Measurements from ENCODE around the gene ADPRHL1. TPM values are rescaled to one million over a fixed set of nuclear protein-coding genes. Genes with fewer than 3 reads are reported as not detected.

The ADPRHL1 gene
- total and polyA plus RNA-seq, 7 donors = 186 to 776 (median 294) TPM

- no peak overlapping the region for H3K27ac ChIP-seq
- TF ChIP-seq CTCF (IDR thresholded peaks at IDR 0.05) = no peak
- H3K36me3 ChIP-seq (ENCODE audit: insufficient read depth in 1 of 2, low read depth in 1 of 2) = peaks cover 8 to 73% of the 10 kb centered on the region in 2 donors
- DNase-seq = no peak
- no peak for ATAC-seq
- no peaks in the 10 kb centered on the region for H3K27me3 ChIP-seq (ENCODE audit: insufficient read depth in 3 of 3, low read length in 2 of 3)
- no peak overlapping the region for H3K4me3 ChIP-seq
- WGBS, 3 donors = 93 to 96% (median 95%) methylated on average over 14 of the region's 14 CpGs
- intact Hi-C loops (cut with DNase I) = no loop called here
- no peaks in the 10 kb centered on the region for H3K9me3 ChIP-seq
- no peaks in the 10 kb centered on the region for H3K4me1 ChIP-seq
These were observed 7.3 kb upstream of the ADPRHL1 start for GRCh38 chr13:113460599-113460998.

GRCh38 chr13:113460064-113460555, 6.8 kb upstream of the ADPRHL1 start:
- H3K36me3 ChIP-seq (ENCODE audit: insufficient read depth in 1 of 2, low read depth in 1 of 2) = peaks cover 8 to 77% of the 10 kb centered on the region in 2 donors
- ATAC-seq (no peak), DNase-seq (no peak)
- no peak overlapping the region for H3K4me3 ChIP-seq
- H3K27me3 ChIP-seq (ENCODE audit: insufficient read depth in 3 of 3, low read length in 2 of 3) = no peaks in the 10 kb centered on the region
- intact Hi-C loops (cut with DNase I) = no loop called here
- H3K9me3 ChIP-seq = no peaks in the 10 kb centered on the region
- WGBS, 3 donors = 87 to 94% (median 92%) methylated on average over 14 of the region's 14 CpGs
- H3K27ac ChIP-seq = no peak overlapping the region
- TF ChIP-seq CTCF (IDR thresholded peaks at IDR 0.05) = no peak
- H3K4me1 ChIP-seq = no peaks in the 10 kb centered on the region

GRCh38 chr13:113458253-113459065, 5.2 kb upstream of the ADPRHL1 start:
- Histone ChIP-seq H3K27me3 (ENCODE audit: insufficient read depth in 3 of 3, low read length in 2 of 3) (no peaks in the 10 kb centered on the region), H3K4me1 (peaks cover 5% of the 10 kb centered on the region), H3K9me3 (no peaks in the 10 kb centered on the region), H3K36me3 (ENCODE audit: insufficient read depth in 1 of 2, low read depth in 1 of 2) (peaks cover 8 to 73% of the 10 kb centered on the region in 2 donors), H3K27ac (no peak overlapping the region), H3K4me3 (no peak overlapping the region)
- 71 to 76% (median 73%) methylated on average over 23 of the region's 23 CpGs for WGBS, 3 donors
- no peak for ATAC-seq
- TF ChIP-seq CTCF (IDR thresholded peaks at IDR 0.05) = peak; percentile 32
- intact Hi-C loops (cut with DNase I) = loop anchor here (10.0 kb wide), 2 partner anchors 164 to 184 kb away; partner anchors contain the start of gene LAMP1 (in 1 of the 2)
- DNase-seq = peak in 1 of 2 donors; percentile 39

GRCh38 chr13:113457510-113457909, 4.2 kb upstream of the ADPRHL1 start:
- H3K36me3 ChIP-seq (ENCODE audit: insufficient read depth in 1 of 2, low read depth in 1 of 2) = peaks cover 8 to 71% of the 10 kb centered on the region in 2 donors
- 91 to 93% (median 92%) methylated on average over 27 of the region's 27 CpGs for WGBS, 3 donors
- peaks cover 5% of the 10 kb centered on the region for H3K4me1 ChIP-seq
- no peak for ATAC-seq
- H3K27me3 ChIP-seq (ENCODE audit: insufficient read depth in 3 of 3, low read length in 2 of 3) = no peaks in the 10 kb centered on the region
- DNase-seq = peak in 1 of 2 donors; percentile 37
- intact Hi-C loops (cut with DNase I) = loop anchor here (10.0 kb wide), 2 partner anchors 163 to 183 kb away; partner anchors contain the start of gene LAMP1 (in 1 of the 2)
- no peak for TF ChIP-seq CTCF (IDR thresholded peaks at IDR 0.05)
- H3K9me3 ChIP-seq = no peaks in the 10 kb centered on the region
- no peak overlapping the region for H3K4me3 ChIP-seq
- H3K27ac ChIP-seq = no peak overlapping the region

All from psoas muscle (tissue), 8 donors.